ENCODE measurements around the gene MMEL1.

The MMEL1 gene

GRCh38 chr1:2567083-2567679 is 65.6 kb downstream of the MMEL1 start:
- no peak overlapping the region for H3K4me3 ChIP-seq (replicated peaks; ENCODE audit: low read depth, low read length)
- TF ChIP-seq CTCF (IDR thresholded peaks at IDR 0.05; ENCODE audit: low read depth, low read length, missing control alignments), result no peak
- no peak for DNase-seq (ENCODE audit: extremely low read depth, low read depth)

- no peak for DNase-seq (ENCODE audit: extremely low read depth, low read depth)
- no peak overlapping the region for H3K4me3 ChIP-seq (replicated peaks; ENCODE audit: low read depth, low read length)
- TF ChIP-seq CTCF (IDR thresholded peaks at IDR 0.05; ENCODE audit: low read depth, low read length, missing control alignments), result no peak
Observed at GRCh38 chr1:2566101-2567045, 66.4 kb downstream of the MMEL1 start.

GRCh38 chr1:2564815-2565374 is 67.9 kb downstream of the MMEL1 start:
- no peak overlapping the region for H3K4me3 ChIP-seq (replicated peaks; ENCODE audit: low read depth, low read length)
- no peak for DNase-seq (ENCODE audit: extremely low read depth, low read depth)
- TF ChIP-seq CTCF (IDR thresholded peaks at IDR 0.05; ENCODE audit: low read depth, low read length, missing control alignments), result no peak

GRCh38 chr1:2564006-2564814 is 68.6 kb downstream of the MMEL1 start:
- no peak overlapping the region for H3K4me3 ChIP-seq (replicated peaks; ENCODE audit: low read depth, low read length)
- DNase-seq (ENCODE audit: extremely low read depth, low read depth), result no peak
- no peak for TF ChIP-seq CTCF (IDR thresholded peaks at IDR 0.05; ENCODE audit: low read depth, low read length, missing control alignments)

- H3K4me3 ChIP-seq (replicated peaks; ENCODE audit: low read depth, low read length), result no peak overlapping the region
- DNase-seq (ENCODE audit: extremely low read depth, low read depth), result no peak
- TF ChIP-seq CTCF (IDR thresholded peaks at IDR 0.05; ENCODE audit: low read depth, low read length, missing control alignments), result no peak
Observed at GRCh38 chr1:2563205-2563604, 69.6 kb downstream of the MMEL1 start.
